Measurements from ENCODE around the gene CALCB.
"Not testable (repeated sequence)": the region's sequence is repeated elsewhere in the genome, so short reads cannot be mapped to it uniquely, and the experiment has no call there.

CALCB gene

GRCh38 chr11:15073361-15074205 is at the start of gene CALCB:
CALCB (plus strand) TSS chr11:15073593; CDS start chr11:15074719, 1,126 bp downstream.
- POLR2A ChIA-PET (ENCODE audit: low non-redundant PET): no interaction called here
- TF ChIP-seq CTCF (conservative IDR thresholded peaks at IDR 0.05; ENCODE audit: low read depth): no peak
- H3K27ac ChIP-seq: no peak within 1 kb of the TSS
- peak; percentile 12 for DNase-seq (ENCODE audit: low spot score)
- CTCF ChIA-PET: interaction anchor here (0.6 to 2.3 kb wide), 4 partner anchors 52 to 331 kb away, joined by 3 to 9 read pairs (median 3); no protein-coding TSS in a partner anchor

- ChIA-PET CTCF (no interaction called here), POLR2A (ENCODE audit: low non-redundant PET) (no interaction called here)
- no peak for DNase-seq (ENCODE audit: low spot score)
- no peak for TF ChIP-seq CTCF (conservative IDR thresholded peaks at IDR 0.05; ENCODE audit: low read depth)
- H3K27ac ChIP-seq: no peak overlapping the region
Observed at GRCh38 chr11:15027011-15027410, 46.4 kb upstream of the CALCB start.

GRCh38 chr11:15027956-15028355 is 45.4 kb upstream of the CALCB start:
- TF ChIP-seq CTCF (conservative IDR thresholded peaks at IDR 0.05; ENCODE audit: low read depth): no peak
- DNase-seq (ENCODE audit: low spot score): no peak
- ChIA-PET CTCF (no interaction called here), POLR2A (ENCODE audit: low non-redundant PET) (no interaction called here)
- no peak overlapping the region for H3K27ac ChIP-seq

GRCh38 chr11:15028379-15028778 is 45.0 kb upstream of the CALCB start:
- no peak for TF ChIP-seq CTCF (conservative IDR thresholded peaks at IDR 0.05; ENCODE audit: low read depth)
- CTCF ChIA-PET: no interaction called here
- H3K27ac ChIP-seq: no peak overlapping the region
- no peak for DNase-seq (ENCODE audit: low spot score)
- POLR2A ChIA-PET (ENCODE audit: low non-redundant PET): no interaction called here

- POLR2A ChIA-PET (ENCODE audit: low non-redundant PET); DNase-seq (ENCODE audit: low spot score); H3K27ac ChIP-seq; CTCF ChIA-PET: not testable (repeated sequence)
Observed at GRCh38 chr11:15031945-15032344, 41.4 kb upstream of the CALCB start.

GRCh38 chr11:15034687-15035267 is 38.6 kb upstream of the CALCB start:
- POLR2A ChIA-PET (ENCODE audit: low non-redundant PET): no interaction called here
- no peak for DNase-seq (ENCODE audit: low spot score)
- CTCF ChIA-PET: no interaction called here
- H3K27ac ChIP-seq: no peak overlapping the region
- TF ChIP-seq CTCF (conservative IDR thresholded peaks at IDR 0.05; ENCODE audit: low read depth): no peak

- ChIA-PET POLR2A (ENCODE audit: low non-redundant PET) (no interaction called here), CTCF (interaction anchor here (0.5 kb wide), 1 partner anchor 971 kb away, joined by 3 read pairs; no protein-coding TSS in a partner anchor)
- TF ChIP-seq CTCF (conservative IDR thresholded peaks at IDR 0.05; ENCODE audit: low read depth): no peak
- no peak for DNase-seq (ENCODE audit: low spot score)
- no peak overlapping the region for H3K27ac ChIP-seq
Observed at GRCh38 chr11:15035283-15035682, 38.1 kb upstream of the CALCB start.

Measured in RWPE1 (cell line).